Left renal pelvis (tissue), 4 donors: ENCODE measurements around the gene MGAT4B. TPM values are rescaled to one million over a fixed set of nuclear protein-coding genes. Genes with fewer than 3 reads are reported as not detected.
"Not testable (repeated sequence)": the region's sequence is repeated elsewhere in the genome, so short reads cannot be mapped to it uniquely, and the experiment has no call there.

Source experiments
- DNase-seq, 4 donors: peaks; one replicate each; pipeline ENCODE4 v3.0.0-alpha.2; 2013; ENCODE audit warnings: low read depth in 4 of 4, low spot score in 3 of 4
- polyA plus RNA-seq, 4 donors: library from polyadenylated mRNA; unstranded; fragments of 120-200 nt; gene quantifications; one replicate each; pipeline ENCODE4 v1.2.1, GENCODE V29; 2013; ENCODE audit not compliant: insufficient read length in 4 of 4

The MGAT4B gene
- polyA plus RNA-seq: 100 to 1,000 TPM in 3 of 4 donors, 10 to 100 TPM in 1; 94.1 to 176 (median 169) TPM

- no peak for DNase-seq
These were observed at the start of gene MGAT4B for GRCh38 chr5:179806250-179807048. Gene MGAT4B, minus strand, starts transcription at chr5:179806866. Its CDS starts 283 bp downstream, at chr5:179806583.

GRCh38 chr5:179854356-179854755, 47.7 kb upstream of the MGAT4B start:
- no peak for DNase-seq

- no peak for DNase-seq
These were observed 46.4 kb upstream of the MGAT4B start for GRCh38 chr5:179852993-179853547.

GRCh38 chr5:179841621-179842020, 35.0 kb upstream of the MGAT4B start:
- no peak for DNase-seq

GRCh38 chr5:179840766-179841165, 34.1 kb upstream of the MGAT4B start:
- no peak for DNase-seq

- DNase-seq: no peak
These were observed 33.7 kb upstream of the MGAT4B start for GRCh38 chr5:179840321-179840720.

- no peak for DNase-seq
These were observed 32.9 kb upstream of the MGAT4B start for GRCh38 chr5:179839328-179840256.

GRCh38 chr5:179837076-179838011, 30.7 kb upstream of the MGAT4B start:
- no peak for DNase-seq

GRCh38 chr5:179836225-179837019, 29.8 kb upstream of the MGAT4B start:
- DNase-seq: no peak

GRCh38 chr5:179834871-179835270, 28.2 kb upstream of the MGAT4B start:
- not testable (repeated sequence) for DNase-seq

- no peak for DNase-seq
These were observed 27.5 kb upstream of the MGAT4B start for GRCh38 chr5:179834120-179834519.

- no peak for DNase-seq
These were observed 27.0 kb upstream of the MGAT4B start for GRCh38 chr5:179833709-179834070.

GRCh38 chr5:179833056-179833708, 26.5 kb upstream of the MGAT4B start:
- DNase-seq: no peak

- DNase-seq: no peak
These were observed 25.5 kb upstream of the MGAT4B start for GRCh38 chr5:179832039-179832745.

- no peak for DNase-seq
These were observed 24.3 kb upstream of the MGAT4B start for GRCh38 chr5:179830818-179831468.

GRCh38 chr5:179829732-179830435, 23.2 kb upstream of the MGAT4B start:
- DNase-seq: no peak
